PC-9 (cell line): ENCODE measurements around the gene PLA2G2C. TPM values are rescaled to one million over a fixed set of nuclear protein-coding genes. Genes with fewer than 3 reads are reported as not detected.

ENCODE experiments used
- BruUV-seq: library from RNA; stranded (reverse); fragments of 400-500 nt; replicated peaks from 2 replicates; lab custom pipeline; 2021; lab: Mats Ljungman, UMichigan
- CTCF ChIA-PET: fragments of 300-600 bp; sonication (Branson Sonifier 250); formaldehyde crosslinking; loops from one replicate; lab custom pipeline; 2022; ENCODE audit warnings: antibody characterized with exemption; lab: Charles Lee
- POLR2A ChIA-PET: fragments of 300-600 bp; sonication (Branson Sonifier 250); formaldehyde crosslinking; loops from one replicate; lab custom pipeline; 2022; ENCODE audit warnings: antibody characterized with exemption; ENCODE audit not compliant: unreplicated experiment; lab: Charles Lee
- DNase-seq, 2 experiments: peaks; one replicate each; pipeline versions ENCODE4 v3.0.0 to v3.0.0-alpha.2; 2015 to 2022; ENCODE audit warnings: mixed read lengths in 1 of 2
- H2AFZ ChIP-seq: fragments of 200-600 bp; sonication (generic); 2 replicates; pipeline ENCODE4 v1.8.1; 2017; ENCODE audit warnings: antibody characterized with exemption
- H3F3A ChIP-seq: fragments of 200-600 bp; sonication (generic); 2 replicates; pipeline ENCODE4 v1.8.1; 2017; ENCODE audit warnings: antibody characterized with exemption, mild to moderate bottlenecking, low read depth; ENCODE audit not compliant: insufficient read depth
- H3K27ac ChIP-seq: fragments of 200-600 bp; sonication (generic); 2 replicates; pipeline ENCODE4 v1.6.1; 2016; ENCODE audit warnings: mixed run types
- H3K27me3 ChIP-seq: fragments of 200-600 bp; sonication (generic); 2 replicates; pipeline ENCODE4 v1.6.1; 2016; ENCODE audit warnings: low read depth, mixed run types; ENCODE audit not compliant: insufficient read depth
- H3K36me3 ChIP-seq: fragments of 200-600 bp; sonication (generic); 2 replicates; pipeline ENCODE4 v1.6.1; 2016; ENCODE audit warnings: low read depth, mixed run types
- H3K4me1 ChIP-seq: fragments of 200-600 bp; sonication (generic); replicated peaks from 2 replicates; pipeline ENCODE4 v1.6.1; 2016; ENCODE audit warnings: mixed run types; ENCODE audit not compliant: insufficient read depth
- H3K4me2 ChIP-seq: fragments of 200-600 bp; sonication (generic); 2 replicates; pipeline ENCODE4 v1.6.1; 2017; ENCODE audit warnings: mixed run types
- H3K4me3 ChIP-seq: fragments of 200-600 bp; sonication (generic); 2 replicates; pipeline ENCODE4 v1.6.1; 2016; ENCODE audit warnings: mixed run types
- H3K79me2 ChIP-seq: fragments of 200-600 bp; sonication (generic); 2 replicates; pipeline ENCODE4 v1.6.1; 2017; ENCODE audit warnings: low read depth, mixed run types
- H3K9me2 ChIP-seq: fragments of 200-600 bp; sonication (generic); 2 replicates; pipeline ENCODE4 v1.8.1; 2017; ENCODE audit warnings: mild to moderate bottlenecking; ENCODE audit not compliant: insufficient read depth
- H3K9me3 ChIP-seq: fragments of 200-600 bp; sonication (generic); 2 replicates; pipeline ENCODE4 v1.8.1; 2016; ENCODE audit warnings: low read depth; ENCODE audit not compliant: insufficient read depth
- H4K20me1 ChIP-seq: fragments of 200-600 bp; sonication (generic); 2 replicates; pipeline ENCODE4 v1.8.1; 2017; ENCODE audit not compliant: insufficient read depth
- EZH2 ChIP-seq: fragments of 200-600 bp; sonication (generic); IDR thresholded peaks from 2 replicates; pipeline ENCODE4 v1.8.0; 2017; ENCODE audit warnings: antibody characterized with exemption, low read depth
- intact Hi-C: fragments of 100-400 bp; cut with micrococcal nuclease; formaldehyde crosslinking; loops from one replicate; pipeline ENCODE4 v1.10.0; 2022; ENCODE audit not compliant: unreplicated experiment
- total RNA-seq: library from RNA; stranded (reverse); gene quantifications from 2 replicates; pipeline ENCODE4 v1.2.3, GENCODE V29; 2021
- TF ChIP-seq, protein P1 (sequence below): fragments of 200-600 bp; sonication (generic); conservative IDR thresholded peaks from 2 replicates; pipeline ENCODE4 v1.6.1; 2017; ENCODE audit warnings: mixed run types, antibody characterized with exemption, mild to moderate bottlenecking, moderate library complexity

Gene PLA2G2C
- total RNA-seq, 1 experiment from 2014 or later, result 0.55 TPM

DNA sequence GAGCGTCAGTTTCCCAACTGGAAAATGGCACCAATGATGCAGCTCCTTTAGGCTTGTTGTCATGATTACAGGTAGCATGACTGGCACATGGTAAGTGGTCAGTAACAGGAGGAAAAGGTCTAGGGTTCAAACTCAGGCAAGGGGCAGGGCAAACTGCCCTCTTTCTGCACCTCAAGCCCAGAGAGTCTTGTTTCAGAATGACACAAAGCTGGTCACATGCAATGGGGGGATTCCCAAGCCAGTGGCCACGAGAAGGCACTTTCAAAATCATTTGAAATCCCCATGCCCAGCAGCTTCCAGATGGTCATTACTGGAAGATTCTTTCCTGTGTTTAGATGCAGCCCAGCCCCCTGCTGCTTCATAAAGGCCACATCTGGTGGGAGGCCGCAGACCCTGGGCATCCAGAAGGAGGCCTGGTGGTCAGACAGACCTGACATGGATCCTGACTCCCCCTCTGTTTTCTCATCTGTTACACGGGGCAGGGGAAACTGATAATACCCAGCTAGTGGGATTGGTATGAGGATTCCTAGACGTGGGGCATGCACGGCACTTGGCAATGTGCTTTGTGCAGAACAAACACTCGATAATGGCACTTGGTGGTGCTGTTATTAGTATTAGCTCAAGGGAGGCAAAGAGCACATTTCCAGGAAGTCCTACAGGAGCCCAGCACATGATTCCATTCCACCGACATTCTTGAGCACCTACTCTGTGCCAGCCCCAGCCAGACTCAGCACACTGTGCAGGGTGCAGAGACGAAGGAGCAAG lies 60.1 kb downstream of the PLA2G2C start:
- H3K4me2 ChIP-seq, result no peak overlapping the region
- no peaks in the 10 kb centered on the region for H3K36me3 ChIP-seq
- no peaks in the 10 kb centered on the region for H3F3A ChIP-seq
- CTCF ChIA-PET, result no interaction called here
- POLR2A ChIA-PET, result no interaction called here
- no TSS peak for BruUV-seq
- no peaks in the 10 kb centered on the region for H3K9me3 ChIP-seq
- no peaks in the 10 kb centered on the region for H3K79me2 ChIP-seq
- H3K27me3 ChIP-seq, result no peaks in the 10 kb centered on the region
- DNase-seq, result no peak
- no peak overlapping the region for H3K4me3 ChIP-seq
- H2AFZ ChIP-seq, result no peak overlapping the region
- no peaks in the 10 kb centered on the region for H3K9me2 ChIP-seq
- intact Hi-C loops, result no loop called here
- H4K20me1 ChIP-seq, result no peaks in the 10 kb centered on the region
- no peak for TF ChIP-seq EZH2
- TF ChIP-seq, protein P1, sequence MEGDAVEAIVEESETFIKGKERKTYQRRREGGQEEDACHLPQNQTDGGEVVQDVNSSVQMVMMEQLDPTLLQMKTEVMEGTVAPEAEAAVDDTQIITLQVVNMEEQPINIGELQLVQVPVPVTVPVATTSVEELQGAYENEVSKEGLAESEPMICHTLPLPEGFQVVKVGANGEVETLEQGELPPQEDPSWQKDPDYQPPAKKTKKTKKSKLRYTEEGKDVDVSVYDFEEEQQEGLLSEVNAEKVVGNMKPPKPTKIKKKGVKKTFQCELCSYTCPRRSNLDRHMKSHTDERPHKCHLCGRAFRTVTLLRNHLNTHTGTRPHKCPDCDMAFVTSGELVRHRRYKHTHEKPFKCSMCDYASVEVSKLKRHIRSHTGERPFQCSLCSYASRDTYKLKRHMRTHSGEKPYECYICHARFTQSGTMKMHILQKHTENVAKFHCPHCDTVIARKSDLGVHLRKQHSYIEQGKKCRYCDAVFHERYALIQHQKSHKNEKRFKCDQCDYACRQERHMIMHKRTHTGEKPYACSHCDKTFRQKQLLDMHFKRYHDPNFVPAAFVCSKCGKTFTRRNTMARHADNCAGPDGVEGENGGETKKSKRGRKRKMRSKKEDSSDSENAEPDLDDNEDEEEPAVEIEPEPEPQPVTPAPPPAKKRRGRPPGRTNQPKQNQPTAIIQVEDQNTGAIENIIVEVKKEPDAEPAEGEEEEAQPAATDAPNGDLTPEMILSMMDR, result no peak
- H3K4me1 ChIP-seq, result peaks cover 13% of the 10 kb centered on the region
- H3K27ac ChIP-seq, result no peak overlapping the region

DNA sequence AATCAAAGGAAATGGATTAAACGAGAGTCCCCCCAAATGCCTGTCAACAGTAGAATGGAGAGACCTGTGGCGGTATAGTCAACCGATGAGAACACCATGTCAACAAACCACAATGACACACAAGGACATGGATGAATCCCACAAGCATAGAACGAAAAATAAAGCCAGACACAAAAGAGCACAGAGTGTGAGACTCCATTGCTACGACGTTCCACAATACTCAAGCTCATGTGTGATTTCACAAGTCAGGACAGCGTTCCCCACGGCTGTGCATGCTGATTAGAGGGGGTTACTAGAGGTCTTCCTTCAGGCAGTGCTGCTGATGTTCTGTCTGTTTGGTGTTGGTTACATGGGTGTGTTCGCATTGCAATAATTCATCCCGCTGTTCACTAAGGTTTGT lies 61.2 kb downstream of the PLA2G2C start:
- Histone ChIP-seq H4K20me1 (no peaks in the 10 kb centered on the region), H3K4me2 (no peak overlapping the region), H3K4me3 (no peak overlapping the region), H3K27ac (no peak overlapping the region), H3F3A (no peaks in the 10 kb centered on the region), H2AFZ (no peak overlapping the region), H3K36me3 (no peaks in the 10 kb centered on the region), H3K9me2 (no peaks in the 10 kb centered on the region), H3K9me3 (no peaks in the 10 kb centered on the region), H3K27me3 (no peaks in the 10 kb centered on the region), H3K4me1 (peaks cover 13% of the 10 kb centered on the region), H3K79me2 (no peaks in the 10 kb centered on the region)
- no TSS peak for BruUV-seq
- intact Hi-C loops, result no loop called here
- POLR2A ChIA-PET, result interaction anchor here (0.6 to 0.7 kb wide), 2 partner anchors 55 to 316 kb away, joined by 6 read pairs; no protein-coding TSS in a partner anchor
- no peak for TF ChIP-seq EZH2
- TF ChIP-seq, protein P1, result no peak
- CTCF ChIA-PET, result no interaction called here
- no peak for DNase-seq

DNA sequence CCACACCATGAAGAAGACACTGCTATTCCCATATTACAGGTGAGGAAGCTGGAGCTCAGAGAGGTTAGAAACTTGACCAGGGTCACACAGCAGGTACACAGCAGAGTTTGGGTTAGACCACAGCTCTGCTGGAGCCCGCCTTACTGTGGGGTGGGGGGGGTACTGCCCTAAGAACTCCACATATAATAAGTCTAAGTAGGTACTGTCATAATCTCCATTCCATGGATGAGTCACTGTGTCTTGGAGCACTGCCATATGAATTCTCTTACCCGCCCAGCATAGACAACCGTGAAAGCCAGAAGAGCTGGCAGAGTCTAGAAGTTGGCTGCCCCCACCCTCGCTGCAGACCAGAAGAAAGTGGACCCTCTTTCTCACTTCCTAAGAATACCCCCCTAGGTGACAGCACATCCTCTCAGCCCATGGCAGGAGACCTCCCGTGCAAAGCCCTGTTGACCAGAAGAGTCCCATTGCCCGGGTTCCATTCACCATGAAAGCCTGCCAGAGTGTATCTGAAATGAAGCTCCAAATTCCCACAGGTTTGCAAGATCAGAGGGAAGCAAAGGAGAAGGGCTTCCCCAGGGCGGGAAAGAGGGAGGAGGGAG lies 61.8 kb downstream of the PLA2G2C start:
- Histone ChIP-seq H3K9me3 (no peaks in the 10 kb centered on the region), H3F3A (no peaks in the 10 kb centered on the region), H3K9me2 (no peaks in the 10 kb centered on the region), H3K4me2 (peak overlapping the region; percentile 58), H3K27me3 (no peaks in the 10 kb centered on the region), H3K79me2 (no peaks in the 10 kb centered on the region), H3K4me1 (peaks cover 13% of the 10 kb centered on the region), H4K20me1 (no peaks in the 10 kb centered on the region), H3K4me3 (no peak overlapping the region), H3K36me3 (no peaks in the 10 kb centered on the region), H2AFZ (no peak overlapping the region), H3K27ac (no peak overlapping the region)
- BruUV-seq, result no TSS peak
- peak; percentile 69 to 80 for DNase-seq
- TF ChIP-seq EZH2, result no peak
- TF ChIP-seq, protein P1, result no peak
- ChIA-PET POLR2A (interaction anchor here (0.6 to 0.7 kb wide), 4 partner anchors 8 to 464 kb away, joined by 3 to 6 read pairs (median 4); partner anchors contain the start of gene CDA), CTCF (no interaction called here)
- intact Hi-C loops, result no loop called here
